Upper lobe of right lung (tissue), 1 donor: ENCODE results near the gene AFF1. TPM values are rescaled to one million over a fixed set of nuclear protein-coding genes. Genes with fewer than 3 reads are reported as not detected.

Experiments
- ATAC-seq: fragments of 200-7000 bp; cut with Tn5 transposase; one replicate; pipeline ENCODE4 v1.9.1; 2020; ENCODE audit warnings: mild to moderate bottlenecking, moderate library complexity
- DNase-seq: peaks from one replicate; pipeline ENCODE4 v3.0.0-alpha.2; 2020
- H3K27ac ChIP-seq: fragments of 200-600 bp; one replicate; pipeline ENCODE4 v1.8.0; 2022
- H3K27me3 ChIP-seq: fragments of 200-600 bp; one replicate; pipeline ENCODE4 v1.8.0; 2022; ENCODE audit warnings: mild to moderate bottlenecking
- H3K36me3 ChIP-seq: fragments of 200-600 bp; one replicate; pipeline ENCODE4 v1.8.0; 2022
- H3K4me1 ChIP-seq: fragments of 200-600 bp; one replicate; pipeline ENCODE4 v1.8.0; 2022
- H3K4me3 ChIP-seq: fragments of 200-600 bp; one replicate; pipeline ENCODE4 v1.8.0; 2022; ENCODE audit warnings: mild to moderate bottlenecking
- H3K9me3 ChIP-seq: fragments of 200-600 bp; one replicate; pipeline ENCODE4 v1.8.0; 2022
- CTCF ChIP-seq: fragments of 200-600 bp; IDR thresholded peaks from one replicate; pipeline ENCODE4 v1.8.0; 2022; ENCODE audit warnings: antibody characterized with exemption
- intact Hi-C: fragments of 100-400 bp; cut with DNase I; formaldehyde crosslinking; loops from one replicate; pipeline ENCODE4 v1.11.0; 2022
- total RNA-seq: library from RNA; stranded (reverse); fragmentation: NEBNext Ultra II Directional; extraction: Animal tissue kit (Norgen Biotek cat#: 25700); gene quantifications from one replicate; pipeline ENCODE4 v1.2.1, GENCODE V29; 2021
- donor health status: DM: no; HTN: yes; CAD: no; lungs with severe emphysema.

Gene AFF1
- total RNA-seq, 1 donor from 2014 or later: 103 TPM

DNA sequence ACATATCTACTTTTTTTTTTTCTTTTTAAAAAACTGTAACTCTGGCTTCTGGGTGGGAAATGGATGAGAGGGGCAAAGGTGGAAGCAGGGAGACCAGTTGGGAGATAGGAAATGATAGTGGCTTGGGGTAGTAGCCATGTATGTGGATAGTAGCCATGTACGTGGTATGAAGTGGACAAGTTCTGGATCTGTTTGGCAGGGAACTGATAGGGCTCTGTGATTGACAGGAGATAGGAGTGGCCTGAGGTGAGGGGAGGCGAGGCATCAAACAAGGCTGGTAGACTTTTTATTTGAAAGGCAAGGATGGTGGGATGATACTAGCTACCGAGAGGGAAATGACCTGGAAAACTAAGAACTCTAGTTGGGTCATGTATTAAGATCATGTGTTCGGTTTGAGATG, 117.8 kb downstream of the AFF1 start:
- Histone ChIP-seq H3K9me3 (no peaks in the 10 kb centered on the region), H3K4me1 (peaks cover 42% of the 10 kb centered on the region), H3K4me3 (no peak overlapping the region), H3K36me3 (peaks cover 7% of the 10 kb centered on the region), H3K27me3 (no peaks in the 10 kb centered on the region), H3K27ac (no peak overlapping the region)
- DNase-seq: no peak
- ATAC-seq: no peak
- TF ChIP-seq CTCF: no peak
- intact Hi-C loops: no loop called here

DNA sequence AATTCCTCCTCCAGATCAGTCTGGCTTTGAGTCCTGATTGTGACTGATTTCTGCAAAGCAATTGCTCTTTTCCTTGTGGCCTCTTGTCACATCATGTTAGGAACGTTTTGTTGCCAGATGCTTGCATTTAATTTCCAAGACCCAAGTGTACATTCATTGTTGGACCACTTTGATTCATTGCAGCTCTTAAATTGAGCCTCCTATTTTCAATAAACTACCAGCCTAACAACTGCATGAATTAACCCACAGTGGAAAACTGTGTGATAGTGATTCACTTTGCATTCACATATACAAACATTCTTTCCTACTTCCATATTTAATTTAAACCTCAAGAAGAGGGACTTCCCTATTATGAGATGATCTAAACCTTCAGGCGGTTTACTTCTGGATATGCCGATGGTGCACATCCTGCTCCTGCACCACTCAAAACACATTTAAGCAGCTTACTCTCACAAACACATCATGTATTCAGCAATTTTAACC, 118.4 kb downstream of the AFF1 start:
- ATAC-seq (peak; percentile 20), DNase-seq (no peak)
- TF ChIP-seq CTCF: no peak
- H3K27me3 ChIP-seq: no peaks in the 10 kb centered on the region
- peaks cover 48% of the 10 kb centered on the region for H3K4me1 ChIP-seq
- intact Hi-C loops: no loop called here
- H3K4me3 ChIP-seq: no peak overlapping the region
- peak overlapping the region; percentile 55 for H3K27ac ChIP-seq
- no peaks in the 10 kb centered on the region for H3K9me3 ChIP-seq
- H3K36me3 ChIP-seq: peaks cover 4% of the 10 kb centered on the region

DNA sequence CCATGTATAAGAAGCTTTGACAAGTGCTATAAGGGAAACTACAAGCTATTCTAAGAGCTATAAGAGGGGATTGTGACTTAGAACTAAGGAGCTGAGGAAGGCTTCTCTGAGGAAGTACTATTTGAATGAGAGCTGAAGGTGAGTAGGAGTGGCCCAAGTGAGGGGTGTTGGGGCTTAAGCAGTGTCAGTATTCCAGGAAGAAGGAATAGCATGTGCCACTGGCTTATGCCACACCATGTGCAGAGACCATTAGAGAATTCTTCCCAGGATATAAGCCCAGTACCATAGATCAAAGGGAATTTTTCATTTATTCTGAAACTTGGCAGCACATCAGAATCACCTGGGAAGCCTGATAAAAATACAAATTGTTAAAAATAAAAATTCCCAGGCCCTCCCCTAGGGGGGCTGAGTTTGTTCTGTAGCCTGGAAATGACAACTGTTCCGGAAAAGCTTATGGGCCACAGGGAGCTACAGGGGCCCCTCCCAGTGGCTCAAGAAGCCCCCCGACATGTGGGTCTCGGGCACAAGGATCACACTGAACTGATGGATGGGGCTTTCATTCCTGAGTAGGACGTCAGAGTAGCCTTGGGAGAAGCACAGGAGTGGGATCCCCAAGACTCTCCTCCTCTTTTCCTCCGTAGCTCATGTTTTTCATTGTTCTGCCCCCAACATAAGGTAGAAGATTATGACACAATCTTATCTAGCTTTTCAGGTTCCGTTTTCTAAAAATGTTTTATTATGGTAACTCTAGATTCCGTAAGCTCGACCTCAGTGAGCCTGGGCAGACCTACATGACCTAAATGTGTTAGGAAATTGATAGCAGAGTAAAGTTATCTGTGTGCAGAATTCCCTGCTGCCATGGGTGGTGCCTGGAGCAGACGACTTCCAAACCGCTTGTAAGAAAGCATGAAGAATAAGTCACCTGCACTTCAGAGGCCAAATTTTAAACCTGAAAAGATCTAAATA, 119.3 kb downstream of the AFF1 start:
- intact Hi-C loops: no loop called here
- no peak for TF ChIP-seq CTCF
- no peak overlapping the region for H3K4me3 ChIP-seq

DNA sequence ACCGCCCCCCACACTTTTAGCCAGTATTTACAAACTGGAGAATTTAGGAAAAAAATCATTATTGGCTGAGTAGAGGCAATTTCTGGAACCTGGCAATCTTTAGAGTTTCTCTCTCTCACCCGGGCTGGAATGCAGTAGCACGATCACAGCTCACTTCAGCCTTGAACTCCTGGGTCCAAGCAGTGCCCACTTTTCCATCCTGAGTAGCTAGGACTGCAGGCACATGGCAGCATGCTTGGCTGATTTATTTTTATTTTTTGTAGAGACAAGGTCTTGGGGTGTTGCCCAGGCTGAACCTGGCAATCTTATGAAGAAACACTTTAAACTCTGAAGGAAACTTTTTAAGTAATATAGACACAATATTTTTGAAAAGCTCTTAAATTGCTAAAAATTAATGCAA, 120.1 kb downstream of the AFF1 start:
- Histone ChIP-seq H3K4me1 (peaks cover 57% of the 10 kb centered on the region), H3K9me3 (no peaks in the 10 kb centered on the region), H3K36me3 (no peaks in the 10 kb centered on the region), H3K27me3 (no peaks in the 10 kb centered on the region), H3K27ac (peak overlapping the region; percentile 55), H3K4me3 (no peak overlapping the region)
- ATAC-seq: no peak
- no peak for TF ChIP-seq CTCF
- intact Hi-C loops: no loop called here
- DNase-seq: no peak

More for the DNA sequence above, 119.3 kb downstream of the AFF1 start:
- H3K27me3 ChIP-seq: no peaks in the 10 kb centered on the region
- peak overlapping the region; percentile 55 for H3K27ac ChIP-seq
- H3K36me3 ChIP-seq: peaks cover 4% of the 10 kb centered on the region
- H3K9me3 ChIP-seq: no peaks in the 10 kb centered on the region
- no peak for ATAC-seq
- DNase-seq: no peak
- H3K4me1 ChIP-seq: peaks cover 57% of the 10 kb centered on the region

DNA sequence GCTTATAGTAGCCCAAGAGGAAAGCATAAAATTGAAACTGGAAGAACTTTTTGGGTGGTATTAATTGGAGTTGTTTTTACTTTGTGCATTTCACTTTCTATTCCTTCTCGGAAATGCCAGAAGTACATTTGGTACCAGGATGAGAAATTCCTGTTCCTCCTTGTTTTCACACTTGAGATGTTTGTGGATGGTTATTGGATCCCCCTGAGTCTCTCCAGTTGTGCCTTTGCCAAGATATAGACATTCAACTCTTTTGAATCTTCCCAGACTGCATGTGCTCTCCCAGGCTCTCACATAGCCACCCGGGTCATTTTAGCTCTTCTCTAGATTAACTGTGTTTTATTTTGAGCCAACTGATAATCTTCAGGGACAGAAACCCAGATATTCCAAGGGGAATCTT, 120.5 kb downstream of the AFF1 start:
- Histone ChIP-seq H3K4me1 (peaks cover 57% of the 10 kb centered on the region), H3K27ac (peak overlapping the region; percentile 55), H3K4me3 (no peak overlapping the region), H3K27me3 (no peaks in the 10 kb centered on the region), H3K9me3 (no peaks in the 10 kb centered on the region), H3K36me3 (no peaks in the 10 kb centered on the region)
- DNase-seq: no peak
- ATAC-seq: no peak
- no peak for TF ChIP-seq CTCF
- intact Hi-C loops: no loop called here
